GM06990 (cell line): ENCODE results near the gene SPATA24.

Experiments
- DNase-seq: peaks from one replicate; pipeline ENCODE4 v3.0.0-alpha.2; 2011; ENCODE audit not compliant: insufficient read length; ENCODE audit errors: extremely low read depth
- H3K27me3 ChIP-seq: replicated peaks from 2 replicates; pipeline ENCODE4 v1.6.0; 2011; ENCODE audit warnings: low read length; ENCODE audit not compliant: control insufficient read depth, insufficient read depth
- H3K36me3 ChIP-seq: 2 replicates; pipeline ENCODE4 v1.5.1; 2011; ENCODE audit warnings: low read length; ENCODE audit not compliant: control insufficient read depth, insufficient read depth
- H3K4me3 ChIP-seq: replicated peaks from 2 replicates; pipeline ENCODE4 v1.5.1; 2011; ENCODE audit warnings: low read depth, mild to moderate bottlenecking, control low read depth, low read length
- CTCF ChIP-seq: IDR thresholded peaks from 2 replicates; pipeline ENCODE4 v1.5.1; 2011; ENCODE audit warnings: low read length, control low read depth, mild to moderate bottlenecking, inconsistent platforms; ENCODE audit not compliant: insufficient read depth, poor library complexity, severe bottlenecking

The SPATA24 gene

GRCh38 chr5:139369181-139369580 lies 34.7 kb downstream of the SPATA24 start:
- H3K27me3 ChIP-seq = no peaks in the 10 kb centered on the region
- H3K36me3 ChIP-seq = peaks cover 4% of the 10 kb centered on the region
- no peak for TF ChIP-seq CTCF
- no peak overlapping the region for H3K4me3 ChIP-seq
- no peak for DNase-seq

GRCh38 chr5:139368613-139369012 lies 35.3 kb downstream of the SPATA24 start:
- DNase-seq = no peak
- TF ChIP-seq CTCF = peak; percentile 16
- H3K4me3 ChIP-seq = no peak overlapping the region
- no peaks in the 10 kb centered on the region for H3K27me3 ChIP-seq
- peaks cover 4% of the 10 kb centered on the region for H3K36me3 ChIP-seq

GRCh38 chr5:139364466-139364865 lies 39.4 kb downstream of the SPATA24 start:
- H3K4me3 ChIP-seq = no peak overlapping the region
- H3K27me3 ChIP-seq = no peaks in the 10 kb centered on the region
- TF ChIP-seq CTCF = no peak
- DNase-seq = no peak
- peaks cover 4% of the 10 kb centered on the region; the same call in 1 of the 2 replicates for H3K36me3 ChIP-seq

GRCh38 chr5:139363937-139364336 lies 40.0 kb downstream of the SPATA24 start:
- no peak for TF ChIP-seq CTCF
- peaks cover 4% of the 10 kb centered on the region; the same call in 1 of the 2 replicates for H3K36me3 ChIP-seq
- H3K27me3 ChIP-seq = no peaks in the 10 kb centered on the region
- DNase-seq = no peak
- no peak overlapping the region for H3K4me3 ChIP-seq

GRCh38 chr5:139361835-139362429 lies 42.0 kb downstream of the SPATA24 start:
- Histone ChIP-seq H3K27me3 (no peaks in the 10 kb centered on the region), H3K36me3 (peaks cover 4% of the 10 kb centered on the region; the same call in 1 of the 2 replicates), H3K4me3 (no peak overlapping the region)
- no peak for TF ChIP-seq CTCF
- DNase-seq = no peak

- no peak for DNase-seq
- H3K4me3 ChIP-seq = no peak overlapping the region
- no peaks in the 10 kb centered on the region for H3K36me3 ChIP-seq
- H3K27me3 ChIP-seq = no peaks in the 10 kb centered on the region
- no peak for TF ChIP-seq CTCF
Measured at GRCh38 chr5:139360384-139360783, 43.5 kb downstream of the SPATA24 start.
